ENCODE data around the gene CTNNBL1.

DNA sequence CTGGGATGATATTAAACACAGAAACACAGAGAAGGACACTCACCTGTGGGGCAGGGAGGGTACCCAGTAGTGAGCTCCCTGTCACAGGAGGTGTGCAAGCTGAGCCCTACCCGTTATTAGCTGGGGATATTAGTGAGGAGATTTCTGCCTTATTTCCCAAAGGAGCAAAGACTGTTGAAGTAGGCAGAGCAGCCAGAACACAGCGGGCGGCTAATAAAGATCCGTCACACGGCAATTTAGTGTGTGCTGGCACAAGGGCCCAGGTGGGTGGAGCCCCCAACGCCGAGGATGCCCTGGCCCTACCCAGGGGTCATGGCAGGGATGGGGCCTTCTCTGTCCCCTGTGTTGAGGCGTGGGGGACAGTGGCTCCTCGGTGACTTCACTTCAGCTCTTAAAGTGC, 217.4 kb downstream of the CTNNBL1 start:
- TF ChIP-seq, protein P1, sequence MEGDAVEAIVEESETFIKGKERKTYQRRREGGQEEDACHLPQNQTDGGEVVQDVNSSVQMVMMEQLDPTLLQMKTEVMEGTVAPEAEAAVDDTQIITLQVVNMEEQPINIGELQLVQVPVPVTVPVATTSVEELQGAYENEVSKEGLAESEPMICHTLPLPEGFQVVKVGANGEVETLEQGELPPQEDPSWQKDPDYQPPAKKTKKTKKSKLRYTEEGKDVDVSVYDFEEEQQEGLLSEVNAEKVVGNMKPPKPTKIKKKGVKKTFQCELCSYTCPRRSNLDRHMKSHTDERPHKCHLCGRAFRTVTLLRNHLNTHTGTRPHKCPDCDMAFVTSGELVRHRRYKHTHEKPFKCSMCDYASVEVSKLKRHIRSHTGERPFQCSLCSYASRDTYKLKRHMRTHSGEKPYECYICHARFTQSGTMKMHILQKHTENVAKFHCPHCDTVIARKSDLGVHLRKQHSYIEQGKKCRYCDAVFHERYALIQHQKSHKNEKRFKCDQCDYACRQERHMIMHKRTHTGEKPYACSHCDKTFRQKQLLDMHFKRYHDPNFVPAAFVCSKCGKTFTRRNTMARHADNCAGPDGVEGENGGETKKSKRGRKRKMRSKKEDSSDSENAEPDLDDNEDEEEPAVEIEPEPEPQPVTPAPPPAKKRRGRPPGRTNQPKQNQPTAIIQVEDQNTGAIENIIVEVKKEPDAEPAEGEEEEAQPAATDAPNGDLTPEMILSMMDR (IDR thresholded peaks at IDR 0.05): no peak
- no peak for TF ChIP-seq POLR2A (IDR thresholded peaks at IDR 0.05)
